ENCODE results near the gene IPO11. TPM values are rescaled to one million over a fixed set of nuclear protein-coding genes. Genes with fewer than 3 reads are reported as not detected.
"Not testable (repeated sequence)": the region's sequence is repeated elsewhere in the genome, so short reads cannot be mapped to it uniquely, and the experiment has no call there.

The IPO11 gene
- total and polyA plus RNA-seq, 8 donors, result 27.0 to 42.6 (median 37.7) TPM

DNA sequence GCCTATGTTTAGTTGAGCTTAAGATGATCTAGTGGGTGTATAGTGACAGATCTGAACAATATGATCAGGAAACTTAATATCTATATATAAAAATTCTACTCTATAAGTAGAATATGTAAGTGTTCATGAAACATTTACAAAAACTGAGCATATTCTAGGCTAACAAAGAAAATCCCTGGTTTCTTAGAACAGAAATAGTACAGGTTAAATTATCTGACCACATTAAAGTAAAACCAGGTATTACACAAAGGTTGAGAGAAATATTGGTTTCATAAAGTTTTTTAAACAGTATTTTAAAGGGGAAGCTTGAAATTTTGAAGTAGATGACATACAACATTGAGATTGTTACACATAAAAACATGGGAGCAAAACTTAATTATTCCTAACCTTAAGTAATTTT lies 205.4 kb downstream of the IPO11 start:
- Histone ChIP-seq H3K27ac (no peak overlapping the region), H3K9me3 (no peaks in the 10 kb centered on the region), H3K4me1 (no peaks in the 10 kb centered on the region), H3K4me3 (no peak overlapping the region), H3K36me3 (no peaks in the 10 kb centered on the region), H3K27me3 (no peaks in the 10 kb centered on the region)
- DNase-seq (no peak), ATAC-seq (no peak)
- intact Hi-C loops (cut with DNase I), result no loop called here
- TF ChIP-seq, protein P1, sequence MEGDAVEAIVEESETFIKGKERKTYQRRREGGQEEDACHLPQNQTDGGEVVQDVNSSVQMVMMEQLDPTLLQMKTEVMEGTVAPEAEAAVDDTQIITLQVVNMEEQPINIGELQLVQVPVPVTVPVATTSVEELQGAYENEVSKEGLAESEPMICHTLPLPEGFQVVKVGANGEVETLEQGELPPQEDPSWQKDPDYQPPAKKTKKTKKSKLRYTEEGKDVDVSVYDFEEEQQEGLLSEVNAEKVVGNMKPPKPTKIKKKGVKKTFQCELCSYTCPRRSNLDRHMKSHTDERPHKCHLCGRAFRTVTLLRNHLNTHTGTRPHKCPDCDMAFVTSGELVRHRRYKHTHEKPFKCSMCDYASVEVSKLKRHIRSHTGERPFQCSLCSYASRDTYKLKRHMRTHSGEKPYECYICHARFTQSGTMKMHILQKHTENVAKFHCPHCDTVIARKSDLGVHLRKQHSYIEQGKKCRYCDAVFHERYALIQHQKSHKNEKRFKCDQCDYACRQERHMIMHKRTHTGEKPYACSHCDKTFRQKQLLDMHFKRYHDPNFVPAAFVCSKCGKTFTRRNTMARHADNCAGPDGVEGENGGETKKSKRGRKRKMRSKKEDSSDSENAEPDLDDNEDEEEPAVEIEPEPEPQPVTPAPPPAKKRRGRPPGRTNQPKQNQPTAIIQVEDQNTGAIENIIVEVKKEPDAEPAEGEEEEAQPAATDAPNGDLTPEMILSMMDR (IDR thresholded peaks at IDR 0.05), result no peak

- Histone ChIP-seq H3K4me3 (no peak overlapping the region), H3K9me3 (no peaks in the 10 kb centered on the region), H3K4me1 (no peaks in the 10 kb centered on the region), H3K27ac (no peak overlapping the region), H3K36me3 (no peaks in the 10 kb centered on the region), H3K27me3 (no peaks in the 10 kb centered on the region)
- no peak for DNase-seq
- ATAC-seq, result no peak
- intact Hi-C loops (cut with DNase I), result no loop called here
- TF ChIP-seq, protein P1 (IDR thresholded peaks at IDR 0.05), result no peak
Measured at GRCh38 chr5:62620761-62621160, 208.2 kb downstream of the IPO11 start.

- intact Hi-C loops (cut with DNase I), result no loop called here
- no peak overlapping the region for H3K4me3 ChIP-seq
- H3K4me1 ChIP-seq, result no peaks in the 10 kb centered on the region
- H3K36me3 ChIP-seq, result no peaks in the 10 kb centered on the region
- no peaks in the 10 kb centered on the region for H3K9me3 ChIP-seq
- TF ChIP-seq, protein P1 (IDR thresholded peaks at IDR 0.05), result no peak
- H3K27ac ChIP-seq, result no peak overlapping the region
- ATAC-seq (no peak), DNase-seq (no peak)
- H3K27me3 ChIP-seq, result no peaks in the 10 kb centered on the region
Measured at GRCh38 chr5:62621280-62621679, 208.7 kb downstream of the IPO11 start.

DNA sequence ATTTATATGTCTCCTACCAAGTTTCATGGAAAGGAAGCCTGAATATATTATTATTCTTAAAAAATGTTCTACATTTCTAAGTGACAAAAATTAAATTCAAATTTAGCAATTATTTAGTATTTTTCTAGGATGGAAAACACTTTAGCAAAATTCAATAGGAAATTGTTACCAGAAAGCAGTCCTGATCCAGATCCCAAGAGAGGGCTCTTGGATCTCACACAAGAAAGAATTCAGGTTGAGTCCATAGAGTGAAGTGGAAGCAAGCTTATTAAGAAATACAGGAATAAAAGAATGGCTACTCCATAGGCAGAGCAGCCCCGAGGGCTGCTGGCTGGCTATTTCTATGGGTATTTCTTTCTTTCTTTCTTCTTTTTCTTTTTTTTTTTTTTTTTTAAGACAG lies 210.7 kb downstream of the IPO11 start:
- Histone ChIP-seq H3K27ac (no peak overlapping the region), H3K9me3 (no peaks in the 10 kb centered on the region), H3K4me1 (no peaks in the 10 kb centered on the region), H3K36me3 (peaks cover 0 to 8% of the 10 kb centered on the region in 2 donors), H3K4me3 (no peak overlapping the region), H3K27me3 (no peaks in the 10 kb centered on the region)
- intact Hi-C loops (cut with DNase I), result no loop called here
- TF ChIP-seq, protein P1 (IDR thresholded peaks at IDR 0.05), result no peak
- DNase-seq (no peak), ATAC-seq (no peak)

DNA sequence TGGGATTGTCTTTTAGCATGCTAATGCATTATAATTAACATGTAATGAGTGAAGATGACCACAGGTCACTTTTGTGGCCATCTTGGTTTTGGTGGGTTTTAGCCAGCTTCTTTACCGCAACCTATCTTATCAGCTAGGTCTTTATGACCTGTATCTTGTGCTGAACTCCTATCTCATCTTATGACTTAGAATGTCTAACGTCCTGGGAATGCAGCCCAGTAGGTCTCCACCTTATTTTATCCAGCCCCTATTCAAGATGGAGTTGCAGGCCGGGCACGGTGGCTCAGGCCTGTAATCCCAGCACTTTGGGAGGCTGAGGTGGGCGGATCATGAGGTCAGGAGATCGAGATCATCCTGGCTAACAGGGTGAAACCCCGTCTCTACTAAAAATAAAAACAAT lies 211.9 kb downstream of the IPO11 start:
- peaks cover 0 to 12% of the 10 kb centered on the region in 2 donors for H3K36me3 ChIP-seq
- intact Hi-C loops (cut with DNase I); H3K4me1 ChIP-seq; H3K9me3 ChIP-seq; H3K4me3 ChIP-seq; ATAC-seq; H3K27ac ChIP-seq; DNase-seq; H3K27me3 ChIP-seq: not testable (repeated sequence)

- TF ChIP-seq, protein P1 (IDR thresholded peaks at IDR 0.05), result no peak
- Histone ChIP-seq H3K27me3 (no peaks in the 10 kb centered on the region), H3K9me3 (no peaks in the 10 kb centered on the region), H3K36me3 (peaks cover 0 to 19% of the 10 kb centered on the region in 2 donors), H3K27ac (no peak overlapping the region), H3K4me1 (no peaks in the 10 kb centered on the region), H3K4me3 (no peak overlapping the region)
- ATAC-seq, result no peak
- intact Hi-C loops (cut with DNase I), result no loop called here
- no peak for DNase-seq
Measured at GRCh38 chr5:62626534-62626933, 214.0 kb downstream of the IPO11 start.

Measured in left lung (tissue), 10 donors.